HG03432 (cell line): Measurements from ENCODE around the gene PIGU.
"Not testable (repeated sequence)": the region's sequence is repeated elsewhere in the genome, so short reads cannot be mapped to it uniquely, and the experiment has no call there.

ENCODE experiments used
- ATAC-seq: cut with Tn5 transposase; IDR thresholded peaks from one replicate; pipeline ENCODE4 v1.9.1; 2021; ENCODE audit warnings: mild to moderate bottlenecking, moderate library complexity; ENCODE audit not compliant: unreplicated experiment

The PIGU gene

DNA sequence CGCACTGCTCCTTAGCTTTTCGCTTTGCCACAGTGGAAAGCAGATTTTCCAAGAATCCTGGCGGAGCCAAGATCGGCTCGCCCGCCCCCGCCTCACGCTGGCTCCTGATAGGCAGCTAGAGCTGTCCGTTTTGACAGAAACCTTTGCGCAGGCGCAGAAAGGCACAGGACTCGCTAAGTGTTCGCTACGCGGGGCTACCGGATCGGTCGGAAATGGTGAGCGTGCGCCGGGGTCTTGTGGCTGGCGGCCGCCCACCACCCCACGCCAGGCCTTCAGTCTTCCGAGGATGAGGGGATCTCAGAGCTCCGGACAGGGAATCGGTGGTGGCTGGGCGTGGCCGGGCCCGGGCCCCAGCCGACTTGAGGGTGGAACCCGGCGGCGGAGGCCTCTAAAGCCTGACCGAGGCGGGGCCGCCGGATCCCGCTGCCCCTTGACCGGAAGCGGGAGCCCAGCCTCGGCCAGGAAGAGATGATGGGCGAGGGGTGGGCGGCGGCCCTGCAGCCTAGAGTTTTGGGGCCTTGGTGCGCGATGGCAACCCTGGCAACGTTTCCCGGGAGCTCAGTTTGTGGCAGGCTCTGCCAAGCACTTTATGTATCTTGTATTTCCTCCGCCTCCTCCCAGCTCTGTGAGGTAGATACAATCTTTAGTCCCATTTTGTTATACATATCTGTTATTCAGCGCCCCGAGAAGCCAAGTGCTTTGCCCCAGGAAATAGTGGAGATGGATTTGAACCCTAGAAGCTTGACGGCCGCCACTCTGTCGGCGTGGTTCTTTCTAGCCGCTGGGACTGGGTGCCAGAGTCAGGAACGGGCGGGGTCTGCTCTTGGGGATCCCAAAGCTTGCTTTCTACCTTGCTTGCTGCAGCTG, 160.4 kb downstream of the PIGU start, which contains the start of gene DYNLRB1:
Gene DYNLRB1, plus strand, starts transcription at position 176 of the 867 bp plus-strand sequence. Its CDS starts 37 bp downstream, at position 213.
- ATAC-seq: peak; percentile 66

DNA sequence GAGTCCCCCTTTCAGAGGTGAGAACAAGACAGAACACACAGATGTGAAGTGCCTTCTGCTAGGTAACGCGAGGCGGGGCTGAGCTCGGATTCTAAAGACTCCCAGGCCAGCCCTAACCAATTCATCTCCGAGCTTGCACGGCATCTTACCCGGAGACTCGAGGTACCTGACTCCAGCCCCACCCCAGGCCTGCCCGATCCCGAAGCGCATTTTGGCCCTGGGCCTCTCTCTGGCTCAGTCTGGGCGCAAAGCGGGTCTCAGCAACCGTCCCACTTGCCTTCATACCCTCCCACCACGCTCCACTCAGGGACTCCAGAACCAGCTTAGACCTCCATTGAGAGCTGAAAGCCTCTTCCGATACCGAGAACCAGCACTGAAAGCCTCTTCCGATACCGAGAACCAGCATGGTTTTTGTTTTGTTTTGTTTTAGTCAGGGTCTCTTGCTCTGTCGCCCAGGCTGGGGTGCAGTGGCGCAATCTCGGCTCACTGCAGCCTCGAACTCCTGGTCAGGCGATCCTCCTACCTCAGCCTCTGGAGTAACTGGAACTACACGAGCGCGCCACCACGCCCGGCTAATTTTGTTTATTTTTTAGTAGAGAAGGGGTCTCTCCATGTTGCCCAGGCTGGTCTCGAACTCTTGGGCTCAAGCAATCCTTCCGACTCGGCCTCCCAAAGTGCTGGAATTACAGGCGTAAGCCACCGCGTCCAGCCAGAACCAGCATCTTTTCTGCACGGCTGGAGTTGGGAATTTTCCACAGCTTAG, 161.2 kb downstream of the PIGU start:
- peak; percentile 57 for ATAC-seq

DNA sequence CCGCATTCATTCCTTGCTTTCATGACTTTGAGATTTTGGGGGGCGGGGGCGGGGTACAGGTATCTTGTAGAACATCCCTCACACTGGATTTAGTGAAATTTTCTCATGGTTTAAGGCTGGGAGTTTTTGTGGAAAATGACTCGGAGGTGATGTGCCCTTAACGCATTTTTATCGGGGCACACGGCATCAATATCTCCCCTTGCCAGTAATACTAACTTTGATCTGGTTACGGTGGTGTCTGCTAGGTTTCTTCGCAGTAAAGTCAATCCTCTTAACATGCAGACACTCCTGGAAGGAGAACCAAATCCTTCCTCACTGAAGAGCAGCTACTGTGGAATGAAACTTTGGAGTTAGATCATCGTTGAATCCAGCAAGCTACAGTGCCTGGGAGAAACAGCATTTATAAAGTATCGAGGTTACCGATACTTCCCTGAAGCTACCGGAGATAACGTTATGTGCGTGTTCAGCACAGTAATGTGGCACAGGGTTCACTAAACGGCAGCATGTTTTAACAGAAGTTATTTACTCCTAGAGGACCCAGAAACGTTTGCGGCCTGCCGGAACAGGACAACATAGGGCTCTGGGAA, 161.9 kb downstream of the PIGU start:
- no peak for ATAC-seq

DNA sequence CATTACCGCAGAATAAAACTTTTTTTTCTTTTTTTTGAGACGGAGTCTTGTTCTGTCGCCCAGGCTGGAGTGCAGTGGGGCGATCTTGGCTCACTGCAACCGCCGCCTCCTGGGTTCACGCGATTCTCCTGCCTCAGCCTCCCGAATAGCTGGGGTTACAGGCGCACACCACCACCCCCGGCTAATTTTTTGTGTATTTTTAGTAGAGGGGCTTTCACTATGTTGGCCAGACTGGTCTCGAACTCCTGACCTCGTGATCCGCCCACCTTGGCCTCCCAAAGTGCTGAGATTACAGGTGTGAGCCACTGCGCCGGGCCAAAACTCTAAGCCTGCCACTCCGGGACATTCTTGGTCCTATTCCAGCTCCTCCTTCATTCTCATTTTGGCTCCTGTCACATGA, 162.9 kb downstream of the PIGU start:
- ATAC-seq: not testable (repeated sequence)

DNA sequence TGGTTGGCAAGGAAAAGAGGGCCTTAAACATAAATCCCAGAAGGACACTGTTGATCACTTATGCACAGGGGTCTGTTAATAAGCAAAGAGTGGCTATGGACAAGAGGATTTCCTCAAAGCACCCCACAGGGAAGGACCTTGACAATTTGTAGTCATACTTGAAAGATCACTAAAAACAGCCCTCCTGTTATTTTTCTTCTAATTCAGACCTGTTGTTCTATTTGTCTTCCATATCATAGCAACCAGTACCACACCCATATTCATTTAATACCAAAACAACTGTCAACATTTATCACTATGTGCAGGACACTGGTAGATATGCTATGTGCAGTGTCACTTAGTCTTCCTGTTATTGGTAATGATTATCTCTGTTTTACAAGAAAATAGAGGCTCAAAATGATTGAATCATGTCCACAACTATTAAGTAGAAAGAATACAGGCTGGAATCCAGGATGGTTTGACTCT, 163.9 kb downstream of the PIGU start:
- ATAC-seq: no peak

DNA sequence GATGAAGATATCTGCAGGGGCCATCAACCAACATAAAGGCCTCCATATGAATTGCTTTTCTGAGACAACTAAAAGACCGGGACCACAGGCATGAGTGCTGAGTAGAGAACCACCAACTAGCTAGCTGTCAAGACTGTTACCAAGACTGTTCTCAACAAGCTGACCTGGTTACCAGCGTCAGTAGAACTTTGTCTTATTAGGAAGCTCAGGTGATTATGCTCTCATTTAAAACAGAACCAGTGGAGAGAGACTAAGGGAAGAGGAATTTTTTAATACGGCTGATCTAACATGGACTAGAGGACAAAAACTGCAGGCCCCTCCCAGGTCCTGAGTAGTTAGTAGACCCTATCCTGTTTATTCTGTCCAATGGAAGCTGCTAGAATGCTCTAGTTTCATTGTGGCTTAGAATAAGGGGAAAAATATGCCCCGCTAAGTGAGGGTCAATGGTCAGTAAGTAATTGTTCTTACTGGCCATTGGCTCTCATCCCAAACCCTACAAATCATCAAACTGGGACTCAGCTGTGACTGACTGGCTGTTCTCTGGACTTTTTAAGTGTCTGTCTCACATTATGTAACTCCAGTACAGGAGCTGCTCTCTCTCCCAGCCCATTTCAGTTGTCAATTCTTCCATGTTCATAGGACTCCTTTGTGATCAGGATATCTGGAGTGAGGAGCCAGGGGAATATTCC, 164.5 kb downstream of the PIGU start:
- no peak for ATAC-seq

DNA sequence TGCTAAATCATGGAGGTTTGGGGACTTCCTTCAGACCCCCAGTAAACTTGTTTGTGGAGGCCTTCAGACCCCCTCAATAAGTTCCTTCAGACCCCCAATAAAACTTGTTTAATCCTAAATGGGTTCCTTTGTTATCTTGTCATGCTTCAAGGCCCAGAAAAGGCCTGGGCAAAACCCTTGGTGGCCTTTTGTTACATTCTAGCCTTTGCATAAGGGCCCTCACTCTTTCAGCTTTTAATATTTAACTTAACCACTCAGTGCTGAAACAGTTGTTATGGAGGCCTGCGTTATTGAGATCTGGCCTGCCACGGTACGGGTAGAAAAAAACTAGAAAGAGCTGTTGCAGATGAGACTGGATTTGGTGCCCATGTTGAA, 165.0 kb downstream of the PIGU start:
- no peak for ATAC-seq

DNA sequence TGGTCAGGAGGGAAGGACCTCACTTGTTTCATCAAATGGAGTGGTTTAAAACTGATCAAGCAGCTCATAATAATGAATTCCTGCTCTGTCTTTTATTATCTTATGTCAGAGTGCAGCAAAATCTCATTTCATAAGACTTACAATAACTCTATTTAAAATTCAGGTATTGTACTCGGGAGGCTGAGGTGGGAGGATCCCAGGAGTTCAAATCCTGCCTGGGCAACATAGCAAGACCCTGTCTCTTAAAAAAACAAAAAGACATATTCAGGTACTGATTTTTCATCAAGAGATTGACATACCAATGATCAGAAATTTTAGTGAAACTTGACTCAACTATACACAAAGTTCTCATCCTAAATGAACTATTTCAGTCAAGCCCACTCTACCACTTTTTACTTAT, 166.3 kb downstream of the PIGU start:
- ATAC-seq: no peak
